ENCODE data around the gene LRP8.

DNA sequence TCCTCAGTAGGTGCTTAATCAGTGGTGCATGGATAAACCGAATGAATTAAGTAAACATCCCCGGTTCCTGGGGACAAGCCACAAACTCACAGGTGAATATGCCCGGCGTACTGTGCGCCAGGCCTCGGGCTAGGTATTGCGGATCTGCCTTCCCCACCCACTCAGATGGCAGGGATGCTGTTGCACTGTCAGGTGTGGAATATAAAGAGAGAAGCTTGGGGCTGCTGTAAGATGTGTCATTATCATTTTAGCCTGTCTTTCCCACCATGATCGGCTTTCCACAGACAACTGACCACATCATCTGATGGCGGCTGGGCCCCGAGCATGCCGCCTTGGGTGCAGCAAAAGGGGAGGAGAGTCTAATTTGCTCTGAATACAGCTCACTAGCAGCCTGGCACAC is 45.4 kb upstream of the LRP8 start:
- TF ChIP-seq, protein P1, sequence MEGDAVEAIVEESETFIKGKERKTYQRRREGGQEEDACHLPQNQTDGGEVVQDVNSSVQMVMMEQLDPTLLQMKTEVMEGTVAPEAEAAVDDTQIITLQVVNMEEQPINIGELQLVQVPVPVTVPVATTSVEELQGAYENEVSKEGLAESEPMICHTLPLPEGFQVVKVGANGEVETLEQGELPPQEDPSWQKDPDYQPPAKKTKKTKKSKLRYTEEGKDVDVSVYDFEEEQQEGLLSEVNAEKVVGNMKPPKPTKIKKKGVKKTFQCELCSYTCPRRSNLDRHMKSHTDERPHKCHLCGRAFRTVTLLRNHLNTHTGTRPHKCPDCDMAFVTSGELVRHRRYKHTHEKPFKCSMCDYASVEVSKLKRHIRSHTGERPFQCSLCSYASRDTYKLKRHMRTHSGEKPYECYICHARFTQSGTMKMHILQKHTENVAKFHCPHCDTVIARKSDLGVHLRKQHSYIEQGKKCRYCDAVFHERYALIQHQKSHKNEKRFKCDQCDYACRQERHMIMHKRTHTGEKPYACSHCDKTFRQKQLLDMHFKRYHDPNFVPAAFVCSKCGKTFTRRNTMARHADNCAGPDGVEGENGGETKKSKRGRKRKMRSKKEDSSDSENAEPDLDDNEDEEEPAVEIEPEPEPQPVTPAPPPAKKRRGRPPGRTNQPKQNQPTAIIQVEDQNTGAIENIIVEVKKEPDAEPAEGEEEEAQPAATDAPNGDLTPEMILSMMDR (IDR thresholded peaks at IDR 0.05; ENCODE audit: low read depth, low read length) = no peak
- TF ChIP-seq, protein P2, sequence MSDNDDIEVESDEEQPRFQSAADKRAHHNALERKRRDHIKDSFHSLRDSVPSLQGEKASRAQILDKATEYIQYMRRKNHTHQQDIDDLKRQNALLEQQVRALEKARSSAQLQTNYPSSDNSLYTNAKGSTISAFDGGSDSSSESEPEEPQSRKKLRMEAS (IDR thresholded peaks at IDR 0.05; ENCODE audit: low read depth, low read length) = no peak
